Measurements from ENCODE around the gene TMEM143.

- TF ChIP-seq POLR2A (IDR thresholded peaks at IDR 0.05) (no peak), CTCF (IDR thresholded peaks at IDR 0.05) (no peak)
Measured at GRCh38 chr19:48396824-48397176, 33.1 kb upstream of the TMEM143 start.

Measured in esophagus squamous epithelium (tissue), 4 donors.